HG03025 (cell line): ENCODE results near the gene ADIPOR2.

Experiments
- ATAC-seq: cut with Tn5 transposase; IDR thresholded peaks from one replicate; pipeline ENCODE4 v1.9.1; 2021; ENCODE audit warnings: mild to moderate bottlenecking, moderate library complexity; ENCODE audit not compliant: unreplicated experiment, low FRiP score

The ADIPOR2 gene

GRCh38 chr12:1768615-1769014, 77.7 kb downstream of the ADIPOR2 start:
- ATAC-seq: no peak

GRCh38 chr12:1769809-1770494, 79.1 kb downstream of the ADIPOR2 start:
- no peak for ATAC-seq

DNA sequence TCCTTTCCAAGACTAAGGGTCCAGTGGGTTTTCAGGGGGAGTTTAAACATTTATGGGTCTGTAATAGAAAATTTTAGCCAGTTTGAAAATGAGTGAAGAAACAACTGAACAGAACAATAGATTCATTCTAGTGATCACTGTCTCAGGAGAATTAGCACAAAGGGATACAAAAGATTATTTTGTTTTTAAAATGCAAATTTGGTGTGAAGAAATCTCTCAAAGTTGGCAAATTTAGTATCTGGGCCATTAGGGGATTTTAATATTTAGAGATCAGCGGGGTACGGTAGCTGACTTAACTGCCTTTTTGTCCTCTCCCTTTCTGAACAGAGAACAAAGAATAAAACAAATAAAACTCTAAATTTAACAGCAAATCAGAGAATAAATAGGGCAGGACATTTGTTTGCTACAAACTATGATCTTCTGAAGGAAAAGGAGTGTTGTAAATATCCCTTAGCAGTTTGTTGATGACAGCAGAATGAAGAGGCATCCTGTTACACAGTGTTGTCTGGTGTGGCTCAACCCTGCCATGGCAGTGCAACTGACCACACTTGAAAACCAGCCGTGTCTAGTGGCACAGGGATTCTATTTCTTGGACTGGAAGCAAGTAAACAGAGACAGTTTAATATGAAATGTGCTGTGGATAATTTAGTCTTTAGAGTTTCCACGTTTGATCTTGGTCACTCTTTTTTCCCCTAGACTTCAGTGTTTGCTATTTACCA, 83.2 kb downstream of the ADIPOR2 start:
- no peak for ATAC-seq

GRCh38 chr12:1776170-1776921, 85.5 kb downstream of the ADIPOR2 start:
- no peak for ATAC-seq

DNA sequence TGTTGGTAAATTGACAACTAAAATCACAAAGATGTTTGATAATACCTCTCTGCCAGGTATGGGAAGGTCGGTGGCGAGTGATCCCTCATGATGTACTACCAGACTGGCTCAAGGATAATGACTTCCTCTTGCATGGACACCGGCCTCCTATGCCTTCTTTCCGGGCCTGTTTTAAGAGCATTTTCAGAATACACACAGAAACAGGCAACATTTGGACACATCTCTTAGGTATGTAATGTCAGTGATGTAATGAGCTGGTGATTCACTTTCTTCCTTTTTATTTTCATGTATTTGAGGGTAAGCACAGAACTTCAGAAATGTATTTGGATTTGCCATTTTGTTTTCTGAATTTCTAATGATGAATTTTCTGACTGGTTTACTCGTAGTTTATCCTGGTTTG, 86.9 kb downstream of the ADIPOR2 start:
- no peak for ATAC-seq

- ATAC-seq: no peak
Observed at GRCh38 chr12:1778911-1779310, 88.0 kb downstream of the ADIPOR2 start.

DNA sequence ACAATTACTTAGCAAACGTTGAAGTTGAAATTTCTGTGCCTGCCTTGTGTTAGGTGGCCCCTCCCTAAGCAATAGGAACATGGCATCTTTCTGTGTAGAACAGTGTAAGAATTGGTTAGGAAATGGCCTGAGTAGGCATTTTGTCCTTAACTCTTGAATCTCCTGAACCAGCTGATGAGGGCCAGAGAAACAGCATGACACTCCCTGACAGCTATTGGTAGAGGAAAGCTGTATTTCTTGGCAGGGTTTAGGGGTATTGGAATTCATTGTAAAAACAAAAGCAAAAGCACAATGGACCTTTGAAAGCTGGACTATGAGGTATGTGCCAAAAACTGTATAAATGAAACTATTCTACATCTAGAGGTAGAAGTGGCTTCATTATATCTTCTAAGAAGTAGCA, 88.9 kb downstream of the ADIPOR2 start:
- no peak for ATAC-seq

- ATAC-seq: no peak
Observed at GRCh38 chr12:1781772-1782171, 90.9 kb downstream of the ADIPOR2 start.

DNA sequence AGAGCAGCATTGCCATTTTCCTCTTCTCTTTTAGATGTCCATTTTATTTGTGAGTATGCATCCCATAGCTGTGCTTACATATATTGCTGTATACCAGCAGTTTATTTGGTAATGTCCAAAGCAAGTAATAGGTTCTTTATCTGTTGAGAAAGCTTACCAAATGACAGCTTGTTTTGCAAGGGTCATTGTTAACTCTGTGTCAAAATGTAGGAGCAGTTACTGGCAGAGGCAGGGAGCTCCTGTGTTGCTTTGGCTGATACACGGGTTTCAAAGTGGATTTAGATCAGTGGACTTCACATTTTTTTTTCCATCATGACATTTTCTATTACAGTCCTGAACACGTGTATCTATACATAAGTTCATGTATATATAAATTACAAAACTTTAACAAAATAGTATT, 91.3 kb downstream of the ADIPOR2 start:
- no peak for ATAC-seq

DNA sequence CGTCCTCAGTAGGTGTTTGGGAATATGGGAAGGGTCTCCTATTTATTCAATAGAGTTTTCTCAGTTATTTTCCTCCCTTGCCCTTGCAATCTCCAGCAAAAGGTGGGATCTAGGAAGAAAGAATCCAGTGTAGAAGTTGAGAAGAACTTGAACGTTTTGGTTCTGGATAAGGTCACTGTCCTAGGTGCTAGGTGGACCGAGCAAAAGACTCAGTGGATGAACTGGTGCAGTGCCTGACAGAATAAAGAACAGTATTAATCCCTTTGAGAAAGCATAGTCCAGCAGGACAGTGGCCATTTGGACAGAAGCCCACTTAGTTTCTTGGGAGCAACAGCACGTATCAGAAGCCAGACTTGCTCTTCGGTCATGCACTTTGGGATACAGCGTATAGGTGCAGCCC, 96.8 kb downstream of the ADIPOR2 start:
- no peak for ATAC-seq

DNA sequence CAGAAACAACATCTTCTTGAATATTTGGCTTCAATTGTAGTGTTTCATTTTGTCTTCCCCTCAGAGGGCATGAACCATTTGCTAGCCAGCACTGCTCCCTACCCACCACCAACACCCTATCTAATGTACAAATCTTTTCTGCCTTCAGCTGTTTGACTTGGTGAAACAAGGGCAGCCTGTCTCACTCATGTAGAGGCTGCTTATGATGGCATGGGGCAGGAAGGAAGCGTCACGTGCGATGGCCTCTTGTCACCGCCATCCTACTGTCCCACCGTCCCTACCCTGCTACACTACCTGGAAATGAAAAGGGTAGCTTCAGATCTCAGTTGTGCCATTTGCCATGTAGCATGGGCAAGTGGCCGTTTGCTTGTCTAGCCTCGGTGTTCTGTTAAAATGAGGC, 99.6 kb downstream of the ADIPOR2 start:
- ATAC-seq: no peak

- ATAC-seq: no peak
Observed at GRCh38 chr12:1791104-1791841, 100.4 kb downstream of the ADIPOR2 start.

- ATAC-seq: no peak
Observed at GRCh38 chr12:1792406-1792805, 101.5 kb downstream of the ADIPOR2 start.

DNA sequence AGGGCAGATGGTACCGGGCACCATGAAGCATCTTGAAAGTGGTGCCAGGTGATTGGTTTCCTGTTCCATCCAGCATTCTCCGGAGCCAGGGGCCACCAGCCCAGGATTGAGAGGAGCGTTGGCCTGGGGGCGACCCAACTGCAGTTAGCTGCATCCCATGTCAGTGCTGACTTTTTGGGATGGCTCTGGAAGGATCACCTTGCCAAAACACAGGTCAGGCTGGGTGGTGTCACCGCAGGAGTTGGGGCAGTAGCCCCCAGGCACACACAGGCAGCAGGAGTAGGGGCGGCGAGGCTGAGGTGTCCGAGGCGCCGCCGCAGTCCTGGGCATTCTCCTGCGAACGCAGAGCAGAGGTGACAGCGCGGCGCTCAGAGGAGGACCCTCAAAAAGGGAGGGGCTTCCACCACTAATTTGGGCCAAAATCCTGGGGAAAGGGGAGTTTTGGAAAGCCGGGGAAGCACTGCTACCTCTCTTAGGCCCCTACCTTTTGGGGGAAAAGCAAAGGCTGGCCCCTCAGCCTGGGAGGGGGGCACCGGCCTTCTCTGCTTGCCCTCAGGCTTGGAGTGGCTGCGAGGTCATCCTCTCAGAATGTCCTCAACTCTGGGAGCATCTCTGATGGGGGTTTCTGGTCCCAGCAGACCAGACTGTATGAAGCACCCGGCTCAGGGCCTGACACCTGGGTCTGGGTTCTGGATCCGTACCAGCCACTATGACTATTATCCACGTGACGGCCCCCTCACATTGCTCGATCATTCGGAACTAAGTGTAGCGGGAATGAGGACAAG, 102.7 kb downstream of the ADIPOR2 start:
- no peak for ATAC-seq

DNA sequence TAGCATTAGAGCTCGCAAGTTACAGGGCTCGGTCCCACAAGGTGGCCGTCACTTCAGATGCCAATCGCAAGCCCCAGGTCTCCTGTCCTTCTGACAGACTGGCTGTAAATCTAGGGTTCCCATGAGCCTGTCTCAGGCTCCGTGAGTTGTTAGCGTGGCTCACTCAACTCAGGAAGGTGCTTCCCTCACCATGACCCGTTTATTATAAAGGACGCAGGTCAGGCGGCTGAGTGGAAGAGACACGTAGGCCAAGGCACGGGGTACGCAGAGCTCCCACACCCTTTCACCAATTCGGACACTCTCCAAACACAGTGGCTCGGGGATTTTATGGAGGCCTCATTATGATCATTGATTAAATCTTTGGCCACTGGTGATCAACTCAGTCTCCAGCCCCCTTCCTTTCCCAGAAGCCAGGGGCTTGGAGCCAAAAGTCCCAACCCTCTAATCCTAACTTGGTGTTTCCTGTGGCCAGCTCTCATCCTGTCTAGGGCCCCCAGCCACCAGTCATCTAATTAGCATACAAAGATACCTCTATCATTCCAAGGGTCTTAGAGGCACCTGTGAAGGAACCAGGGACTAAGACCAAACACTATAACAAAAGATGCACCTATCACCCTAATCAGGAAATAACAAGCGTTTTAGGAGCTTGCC, 103.7 kb downstream of the ADIPOR2 start:
- ATAC-seq: no peak

- ATAC-seq: no peak
Observed at GRCh38 chr12:1795221-1795784, 104.4 kb downstream of the ADIPOR2 start.

DNA sequence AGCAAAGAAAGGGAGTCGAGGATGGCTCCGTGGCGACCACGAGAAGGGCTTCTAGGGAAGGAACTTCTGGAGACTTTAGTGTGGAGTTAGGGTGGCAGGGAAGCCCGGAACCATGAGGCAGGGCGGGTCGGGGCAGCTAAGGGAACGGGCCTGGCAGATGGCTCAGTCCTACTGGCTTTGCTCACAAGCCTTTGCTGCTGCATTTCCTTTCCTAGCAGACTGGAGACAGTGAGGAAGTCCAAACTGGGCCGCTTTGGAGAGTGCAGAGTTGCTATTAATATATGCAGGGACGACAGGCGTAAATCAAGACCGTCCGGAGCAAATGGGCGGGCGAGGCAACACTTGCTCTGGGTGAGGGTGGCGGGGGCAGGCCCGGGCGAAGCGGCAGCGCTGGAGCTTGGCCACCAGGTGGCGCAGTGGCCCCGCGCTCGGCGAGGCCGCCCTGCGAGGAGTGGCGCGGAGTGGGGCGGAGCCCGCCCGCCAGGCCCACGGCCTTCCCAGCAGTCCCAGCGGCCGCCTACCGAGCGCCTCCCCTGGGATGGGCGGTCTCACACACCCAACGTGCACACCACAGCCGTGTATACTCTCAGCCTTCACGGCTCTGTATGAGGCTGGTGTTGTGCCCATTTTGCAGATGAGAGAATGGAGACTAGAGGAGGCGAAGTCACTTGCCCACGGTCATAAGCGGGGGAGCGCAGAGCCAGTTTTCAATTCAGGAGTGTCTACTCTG, 105.1 kb downstream of the ADIPOR2 start:
- peak; percentile 88 for ATAC-seq

GRCh38 chr12:1796515-1797010, 105.7 kb downstream of the ADIPOR2 start:
- ATAC-seq: peak; percentile 18
